Stimulated activated CD4-positive, alpha-beta T cell treated with anti-CD3 and anti-CD28 coated beads, Interleukin-1b, Interleukin-23, amount 100 ng/mL, for 1 hour (primary cell): ENCODE results near the gene FAM20A.
A peak's percentile ranks its signal among the peaks of the same experiment; 100 is the strongest.
"Not testable (repeated sequence)": the region's sequence is repeated elsewhere in the genome, so short reads cannot be mapped to it uniquely, and the experiment has no call there.

Experiments used
- DNase-seq, 2 donors: peaks; one replicate each; pipeline ENCODE4 v3.0.0-alpha.2; 2020; ENCODE audit warnings: low read depth in 2 of 2

Gene FAM20A

DNA sequence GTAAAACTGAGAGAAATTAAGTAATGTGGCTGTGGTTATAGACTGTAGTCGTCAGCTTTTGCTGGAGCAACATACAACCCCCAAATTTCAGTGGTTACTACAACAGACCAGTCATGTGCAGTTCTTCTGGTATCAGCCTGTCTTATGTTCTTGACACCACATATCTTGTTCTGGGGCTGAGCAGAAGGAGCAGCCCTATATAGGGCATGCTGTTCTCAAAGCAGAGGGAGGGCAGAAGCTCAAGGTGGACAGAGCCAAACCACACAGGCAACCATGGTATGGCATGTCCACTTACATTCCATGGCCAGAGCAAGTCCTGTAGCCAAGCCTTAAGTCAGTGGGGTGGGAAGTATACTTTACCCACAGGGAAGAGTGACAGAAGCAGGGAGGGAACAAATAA is 81.3 kb downstream of the FAM20A start:
- DNase-seq = no peak

DNA sequence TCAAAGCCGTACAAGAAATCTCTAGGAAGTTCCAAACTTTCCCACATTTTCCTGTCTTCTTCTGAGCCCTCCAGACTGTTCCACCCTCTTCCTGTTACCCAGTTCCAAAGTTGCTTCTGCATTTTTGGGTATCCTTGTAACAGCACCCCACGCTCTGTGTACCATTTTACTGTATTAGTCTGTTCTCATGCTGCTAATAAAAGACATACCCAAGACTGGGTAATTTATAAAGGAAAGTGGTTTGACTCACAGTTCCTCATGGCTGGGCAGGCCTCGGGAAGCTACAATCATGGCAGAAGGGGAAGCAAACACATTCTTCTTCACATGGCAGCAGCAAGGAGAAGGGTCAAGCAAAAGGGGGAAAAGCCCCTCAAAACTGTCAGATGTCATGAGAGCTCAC is 82.1 kb downstream of the FAM20A start:
- DNase-seq = not testable (repeated sequence)

DNA sequence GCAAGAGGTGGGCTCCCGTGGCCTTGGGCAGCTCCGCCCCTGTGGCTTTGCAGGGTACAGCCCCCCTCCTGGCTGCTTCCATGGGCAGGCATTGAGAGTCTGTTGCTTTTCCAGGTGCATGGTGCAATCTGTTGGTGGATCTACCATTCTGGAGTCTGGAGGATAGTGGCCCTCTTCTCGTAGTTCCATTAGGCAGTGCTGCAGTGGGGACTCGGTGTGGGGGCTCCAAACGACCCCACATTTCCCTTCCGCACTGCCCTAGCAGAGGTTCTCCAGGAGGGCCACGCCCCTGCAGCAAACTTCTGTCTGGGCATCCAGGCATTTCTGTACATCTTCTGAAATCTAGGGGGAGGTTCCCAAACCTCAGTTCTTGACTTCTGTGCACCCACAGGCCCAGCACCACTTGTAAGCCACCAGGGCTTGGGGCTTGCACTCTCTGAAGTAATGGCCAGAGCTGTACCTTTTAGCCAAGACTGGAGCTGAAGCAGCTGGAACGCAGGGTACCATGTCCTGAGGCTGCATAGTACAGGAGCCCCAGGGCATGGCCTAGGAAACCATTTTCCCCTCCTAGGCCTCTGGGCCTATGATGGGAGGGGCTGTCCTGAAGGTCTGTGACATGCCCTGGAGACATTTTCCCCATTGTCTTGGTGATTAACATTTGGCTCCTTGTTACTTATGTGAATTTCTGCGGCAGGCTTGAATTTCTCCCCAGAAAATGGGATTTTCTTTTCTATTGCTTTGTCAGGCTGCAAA is 82.9 kb downstream of the FAM20A start:
- DNase-seq = no peak

DNA sequence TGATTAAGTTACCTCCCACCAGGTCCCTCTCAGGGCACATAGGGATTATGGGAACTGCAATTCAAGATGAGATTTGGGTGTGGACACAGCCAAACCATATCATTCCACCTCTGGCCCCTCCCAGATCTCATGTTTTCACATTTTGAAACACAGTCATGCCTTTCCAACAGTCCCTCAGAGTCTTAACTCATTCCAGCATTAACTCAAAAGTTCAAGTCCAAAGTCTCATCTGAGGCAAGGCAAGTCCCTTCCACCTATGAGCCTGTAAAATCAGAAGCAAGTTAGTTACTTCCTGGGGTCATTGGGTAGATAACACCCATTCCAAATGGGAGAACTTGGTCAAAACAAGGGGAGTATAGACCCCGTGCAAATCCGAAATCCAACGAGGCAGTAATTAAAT is 83.6 kb downstream of the FAM20A start:
- not testable (repeated sequence) for DNase-seq

DNA sequence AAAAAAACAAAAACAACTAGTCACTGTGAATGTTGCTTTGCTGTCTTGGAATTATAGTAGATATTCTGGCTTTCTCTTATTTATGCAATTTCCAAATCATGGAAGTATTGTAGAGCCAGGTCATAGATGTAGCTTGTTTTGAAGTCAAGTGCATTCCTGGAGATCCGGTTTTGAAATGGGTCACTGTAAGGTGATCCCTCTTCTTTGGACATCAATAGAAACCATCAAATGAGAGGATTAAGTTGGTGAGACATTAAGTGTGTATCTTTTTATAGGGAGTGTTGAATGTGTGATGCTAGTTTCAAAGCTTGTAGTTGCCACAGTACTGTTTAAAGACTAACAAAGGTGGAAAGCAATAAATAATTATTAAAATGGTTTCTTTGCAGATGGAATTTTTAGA is 84.4 kb downstream of the FAM20A start:
- no peak for DNase-seq

DNA sequence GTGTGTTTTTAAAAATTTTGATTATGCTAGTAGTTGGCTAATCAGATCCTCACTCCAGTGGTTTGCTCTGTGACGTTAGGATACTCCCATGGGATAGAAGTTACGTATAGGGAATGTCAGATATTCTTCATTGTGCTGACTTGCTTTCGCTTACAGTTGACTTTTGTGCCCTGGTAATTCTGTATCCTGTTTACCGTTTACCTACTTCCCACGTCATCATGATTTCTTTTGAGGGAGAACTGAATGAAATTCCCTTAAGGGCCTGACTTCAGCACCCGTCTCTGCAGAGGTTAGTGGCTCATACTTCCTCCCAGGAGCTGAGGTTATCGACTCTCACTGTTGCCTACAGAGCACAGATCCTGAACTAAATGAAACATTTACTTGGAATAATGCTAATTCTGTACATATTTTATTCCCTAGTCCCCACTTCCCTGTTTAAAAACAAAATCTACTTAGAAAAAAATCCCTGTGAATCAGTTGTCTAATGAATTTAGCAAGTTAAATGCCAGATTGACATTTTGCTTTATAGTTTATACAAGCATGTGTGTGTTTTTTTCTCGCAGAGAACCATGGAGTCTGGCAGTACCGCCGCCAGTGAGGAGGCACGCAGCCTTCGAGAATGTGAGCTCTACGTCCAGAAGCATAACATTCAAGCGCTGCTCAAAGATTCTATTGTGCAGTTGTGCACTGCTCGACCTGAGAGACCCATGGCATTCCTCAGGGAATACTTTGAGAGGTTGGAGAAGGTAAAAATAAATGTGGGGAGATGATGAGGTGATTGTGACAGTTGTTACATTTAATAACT is 86.1 kb downstream of the FAM20A start:
- DNase-seq = no peak

DNA sequence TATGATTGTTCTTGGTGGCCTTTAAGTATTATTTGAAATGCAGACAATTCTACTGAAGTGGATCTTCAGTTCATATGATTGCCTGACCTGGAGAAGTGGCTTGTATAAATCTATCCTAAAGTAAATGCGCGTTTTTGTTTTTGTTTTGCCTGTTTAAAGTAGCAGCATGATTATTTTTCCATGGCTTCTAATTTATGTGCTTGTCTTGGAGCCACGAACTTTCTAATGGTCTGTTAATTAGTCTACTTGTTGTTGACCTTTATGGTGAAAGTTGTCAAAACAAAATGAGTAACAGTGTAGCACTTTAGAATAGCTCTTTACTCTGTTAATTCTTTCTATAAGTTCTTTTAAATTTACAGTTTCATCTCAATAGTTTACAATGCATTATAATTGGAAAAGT is 87.2 kb downstream of the FAM20A start:
- DNase-seq = no peak

DNA sequence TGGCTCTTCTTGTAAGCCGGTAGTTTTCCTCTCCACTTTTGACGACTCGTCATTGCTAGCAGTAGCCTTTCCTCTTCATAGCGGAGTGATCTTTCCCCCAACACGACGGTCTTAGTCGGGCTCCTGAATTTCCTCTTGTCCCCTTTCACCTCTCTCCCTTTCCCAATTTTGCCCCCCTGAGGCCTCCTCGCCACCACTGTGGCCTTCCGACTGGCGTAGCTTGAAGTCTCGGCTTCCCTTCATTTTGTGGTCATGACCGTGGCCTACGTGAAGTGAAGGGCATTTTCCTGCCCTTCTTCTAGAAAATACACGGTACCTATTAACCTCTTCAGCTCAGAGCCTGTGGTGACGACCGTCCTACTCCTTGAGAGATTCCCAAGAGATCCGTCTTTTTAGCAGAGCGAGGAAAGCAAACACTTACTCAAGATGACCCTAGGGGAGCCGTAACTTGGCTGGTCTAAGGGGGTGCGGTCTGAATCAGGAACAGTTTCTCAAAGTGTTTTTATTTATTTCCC is 88.2 kb downstream of the FAM20A start:
- no peak for DNase-seq

DNA sequence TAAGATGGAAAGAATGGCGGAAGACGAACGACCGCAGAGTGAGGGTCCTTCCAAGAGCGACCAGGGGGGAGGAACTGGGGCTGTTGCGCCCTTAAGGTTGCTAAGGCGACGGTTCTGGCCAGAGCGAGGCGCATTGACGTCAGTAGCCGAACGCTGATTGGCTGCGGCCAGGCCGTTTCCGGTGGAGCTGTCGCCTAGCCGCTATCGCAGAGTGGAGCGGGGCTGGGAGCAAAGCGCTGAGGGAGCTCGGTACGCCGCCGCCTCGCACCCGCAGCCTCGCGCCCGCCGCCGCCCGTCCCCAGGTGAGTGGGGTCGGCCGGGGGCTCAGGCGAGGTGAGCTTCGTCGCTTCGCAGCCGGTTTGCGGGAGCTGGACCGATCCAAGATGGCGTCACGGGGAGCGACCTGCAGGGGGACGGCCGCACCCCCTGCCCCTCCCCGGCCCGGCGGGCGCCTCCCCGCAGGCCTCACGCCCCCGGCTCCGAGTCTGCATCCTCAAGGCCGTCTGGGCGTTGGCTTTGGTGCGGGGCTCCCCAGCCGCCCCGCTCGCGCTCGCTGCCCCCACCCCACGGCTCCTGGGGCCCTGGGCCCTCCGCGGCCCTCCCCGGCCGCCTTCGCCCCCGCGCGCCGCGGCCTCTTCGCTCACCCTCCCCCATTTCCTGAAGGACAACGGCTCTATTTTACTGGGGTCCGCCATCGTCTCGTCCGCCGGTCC is 88.8 kb downstream of the FAM20A start, which contains the start of gene PRKAR1A:
Gene PRKAR1A, plus strand, starts transcription at position 184 of the 713 bp plus-strand sequence. CDS start 2,970 bp downstream, outside the sequence.
- peak; percentile 63 to 70 for DNase-seq

GRCh38 chr17:68511671-68512246 is 89.4 kb downstream of the FAM20A start:
- peak; percentile 22 to 32 for DNase-seq

- no peak for DNase-seq
Measured at GRCh38 chr17:68511254-68511670, 89.9 kb downstream of the FAM20A start.

GRCh38 chr17:68509141-68510057 is 91.8 kb downstream of the FAM20A start:
- DNase-seq = no peak

- no peak for DNase-seq
Measured at GRCh38 chr17:68507576-68507975, 93.6 kb downstream of the FAM20A start.

- no peak for DNase-seq
Measured at GRCh38 chr17:68505951-68506350, 95.2 kb downstream of the FAM20A start.

DNA sequence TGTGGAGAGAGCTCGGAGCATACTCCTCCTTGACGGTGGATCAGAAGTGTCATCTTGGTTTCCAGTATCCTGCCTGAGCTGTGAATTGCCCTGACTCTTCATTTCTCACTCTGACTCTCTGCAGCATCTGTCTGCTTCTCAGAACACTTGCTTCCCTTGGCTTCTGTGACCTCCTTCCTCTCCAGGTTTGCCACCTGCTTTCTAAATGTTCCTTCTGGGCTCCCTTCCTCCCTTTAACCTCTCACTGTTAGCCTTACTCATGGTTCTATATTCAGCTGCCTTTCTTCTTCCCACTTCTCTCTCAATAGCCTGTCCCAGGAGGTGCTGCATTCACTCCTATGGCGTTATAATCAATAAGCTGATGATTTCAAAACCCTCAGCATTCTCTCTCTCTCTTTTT is 100.1 kb downstream of the FAM20A start:
- DNase-seq = no peak

DNA sequence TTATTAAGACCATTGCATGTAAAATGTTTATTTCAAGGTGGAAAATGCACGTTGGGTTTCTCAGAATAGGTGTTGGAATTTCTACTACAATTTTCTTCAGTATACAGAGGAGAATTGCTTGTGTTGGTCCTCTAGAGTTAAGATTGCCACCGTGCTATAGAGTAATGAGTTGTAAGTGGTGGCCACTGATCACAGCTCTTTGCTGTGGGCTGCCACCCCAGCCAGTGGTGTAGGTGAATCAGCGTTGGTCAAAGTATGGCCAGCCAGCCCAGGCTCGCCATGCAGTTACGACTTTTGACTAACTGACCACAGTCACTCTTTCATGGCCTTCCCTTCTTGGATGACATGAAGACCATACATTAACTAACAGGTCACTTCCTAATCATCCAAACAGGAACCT is 101.6 kb downstream of the FAM20A start:
- DNase-seq = no peak

DNA sequence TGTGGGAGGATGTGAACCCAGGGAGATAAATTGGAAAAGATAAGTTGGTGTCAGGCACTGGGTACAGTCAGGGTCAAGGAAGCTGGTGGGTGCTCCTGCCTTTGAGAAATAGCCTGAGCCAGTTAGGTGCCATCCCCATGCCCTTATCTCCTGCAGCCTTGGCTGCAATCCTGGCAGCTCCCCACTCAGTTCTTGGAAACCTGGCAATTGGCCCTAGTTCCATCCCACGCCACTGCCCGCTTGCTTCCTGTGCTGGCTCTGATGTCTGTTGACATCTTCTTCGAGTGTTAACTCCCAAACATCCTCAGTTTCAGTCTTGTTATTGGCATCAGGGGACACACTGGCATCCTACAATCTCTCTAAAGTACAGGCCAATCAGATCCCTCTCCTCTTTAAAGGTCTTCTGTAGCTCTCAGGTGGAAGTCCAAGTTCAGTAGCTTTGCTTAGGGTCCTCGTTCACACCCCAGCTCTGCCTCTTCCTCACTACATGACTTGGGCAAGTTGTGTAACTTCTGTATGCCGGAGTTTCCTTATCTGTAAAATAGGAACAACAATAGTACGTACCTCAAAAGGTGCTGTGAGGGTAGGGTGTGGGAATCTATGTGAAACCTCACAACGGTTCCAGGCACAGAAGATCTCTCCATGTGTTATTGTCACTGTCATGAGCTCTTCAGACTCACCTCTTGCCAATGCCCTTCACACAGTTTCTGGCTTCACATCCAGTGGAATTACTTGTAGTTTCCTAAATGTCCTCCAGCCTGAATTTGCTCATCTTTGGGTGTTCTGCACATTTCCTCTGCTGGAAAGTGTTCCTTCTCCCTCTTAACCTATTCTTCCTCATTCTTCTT is 102.5 kb downstream of the FAM20A start:
- DNase-seq = no peak

DNA sequence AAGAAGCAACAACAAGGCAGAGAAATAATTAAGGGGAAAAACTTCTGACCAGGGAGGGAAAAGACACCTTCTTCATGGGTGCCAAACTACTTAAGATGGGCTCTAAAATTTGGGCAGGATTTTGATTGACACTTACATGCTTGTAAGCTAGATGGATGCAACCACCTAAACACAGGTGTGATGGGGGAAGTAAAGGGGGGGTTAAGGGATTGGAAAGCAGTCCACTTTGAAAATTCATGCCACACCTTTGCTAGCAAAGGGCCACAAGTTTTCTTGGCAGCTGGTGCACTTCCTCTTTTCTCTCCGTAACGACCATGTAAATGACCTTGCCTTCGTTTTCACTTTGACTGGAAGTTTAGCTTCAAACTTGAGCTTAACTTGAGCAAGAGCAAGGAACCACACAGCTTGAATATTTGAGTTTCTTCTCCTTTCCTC is 103.3 kb downstream of the FAM20A start:
- no peak for DNase-seq

DNA sequence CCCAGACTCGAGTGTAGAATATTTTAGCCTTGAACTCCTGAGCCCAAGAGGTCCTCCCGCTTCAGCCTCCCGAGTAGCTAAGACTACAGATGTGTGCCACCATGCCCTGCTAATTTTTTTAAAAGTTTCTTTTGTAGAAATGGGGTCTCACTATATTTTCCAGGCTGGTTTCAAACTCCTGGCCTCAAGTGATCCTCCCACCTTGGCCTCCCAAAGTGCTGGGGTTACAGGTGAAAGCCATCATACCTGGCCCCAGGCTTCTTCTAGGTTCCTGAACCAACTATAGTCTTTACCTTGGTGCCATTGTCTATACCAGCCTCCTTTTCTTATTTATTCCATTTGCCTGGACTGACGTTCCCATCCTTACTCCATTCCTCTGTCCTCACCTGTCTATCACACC is 106.1 kb downstream of the FAM20A start:
- DNase-seq = no peak
